Muscle layer of duodenum (tissue), 2 donors: ENCODE results near the gene PPP3R1.
A peak's percentile ranks its signal among the peaks of the same experiment; 100 is the strongest.

Experiments
- H3K27ac ChIP-seq: one replicate; pipeline ENCODE4 v1.7.0; 2013; ENCODE audit warnings: mild to moderate bottlenecking, low read length
- H3K27me3 ChIP-seq: one replicate; pipeline ENCODE4 v1.7.0; 2013; ENCODE audit warnings: low read depth, mild to moderate bottlenecking, control low read depth, low read length
- H3K36me3 ChIP-seq, 2 donors: one replicate each; pipeline ENCODE4 v1.7.0; 2013; ENCODE audit warnings: low read length in 2 of 2, control low read depth in 1 of 2, mild to moderate bottlenecking in 1 of 2; ENCODE audit not compliant: insufficient read depth in 2 of 2, control insufficient read depth in 1 of 2
- H3K4me1 ChIP-seq, 2 donors: one replicate each; pipeline ENCODE4 v1.7.0; 2013; ENCODE audit warnings: low read length in 2 of 2, mild to moderate bottlenecking in 2 of 2, control low read depth in 1 of 2, moderate library complexity in 1 of 2; ENCODE audit not compliant: insufficient read depth in 2 of 2, control insufficient read depth in 1 of 2
- H3K4me3 ChIP-seq, 2 donors: one replicate each; pipeline ENCODE4 v1.7.0; 2013; ENCODE audit warnings: low read length in 2 of 2, low read depth in 1 of 2, mild to moderate bottlenecking in 1 of 2
- H3K9me3 ChIP-seq, 2 donors: one replicate each; pipeline ENCODE4 v1.7.0; 2013; ENCODE audit warnings: low read length in 2 of 2, control low read depth in 1 of 2, mild to moderate bottlenecking in 1 of 2; ENCODE audit not compliant: control insufficient read depth in 1 of 2
- donor health status: healthy.

Gene PPP3R1

GRCh38 chr2:68253219-68254068, 1.1 kb upstream of the PPP3R1 start:
- Histone ChIP-seq H3K27ac (peak overlapping the region; percentile 98), H3K36me3 (peaks cover 0 to 9% of the 10 kb centered on the region in 2 donors), H3K27me3 (no peaks in the 10 kb centered on the region), H3K9me3 (no peaks in the 10 kb centered on the region), H3K4me3 (peak overlapping the region; percentile 91 to 94), H3K4me1 (peaks cover 17 to 18% of the 10 kb centered on the region in 2 donors)

- H3K4me1 ChIP-seq, result peaks cover 24 to 34% of the 10 kb centered on the region in 2 donors
Observed at GRCh38 chr2:68251855-68252399, 405 bp downstream of the PPP3R1 start.

GRCh38 chr2:68251187-68251854, 1.0 kb downstream of the PPP3R1 start:
- Histone ChIP-seq H3K36me3 (peaks cover 0 to 9% of the 10 kb centered on the region in 2 donors), H3K27ac (peak overlapping the region; percentile 97), H3K27me3 (no peaks in the 10 kb centered on the region), H3K4me1 (peaks cover 24 to 40% of the 10 kb centered on the region in 2 donors), H3K9me3 (no peaks in the 10 kb centered on the region), H3K4me3 (peak overlapping the region; percentile 91 to 95)

More at GRCh38 chr2:68251855-68252399, 405 bp downstream of the PPP3R1 start:
- H3K4me3 ChIP-seq, result peak overlapping the region; percentile 91 to 95
- H3K27me3 ChIP-seq, result no peaks in the 10 kb centered on the region
- H3K9me3 ChIP-seq, result no peaks in the 10 kb centered on the region
- peak overlapping the region; percentile 97 for H3K27ac ChIP-seq
- peaks cover 0 to 9% of the 10 kb centered on the region in 2 donors for H3K36me3 ChIP-seq

- H3K4me3 ChIP-seq, result peak overlapping the region; percentile 91 to 95
- peak overlapping the region; percentile 97 for H3K27ac ChIP-seq
- H3K36me3 ChIP-seq, result peaks cover 0 to 9% of the 10 kb centered on the region in 2 donors
- no peaks in the 10 kb centered on the region for H3K27me3 ChIP-seq
- no peaks in the 10 kb centered on the region for H3K9me3 ChIP-seq
- peaks cover 24 to 46% of the 10 kb centered on the region in 2 donors for H3K4me1 ChIP-seq
Observed at GRCh38 chr2:68250652-68251186, 1.6 kb downstream of the PPP3R1 start.

DNA sequence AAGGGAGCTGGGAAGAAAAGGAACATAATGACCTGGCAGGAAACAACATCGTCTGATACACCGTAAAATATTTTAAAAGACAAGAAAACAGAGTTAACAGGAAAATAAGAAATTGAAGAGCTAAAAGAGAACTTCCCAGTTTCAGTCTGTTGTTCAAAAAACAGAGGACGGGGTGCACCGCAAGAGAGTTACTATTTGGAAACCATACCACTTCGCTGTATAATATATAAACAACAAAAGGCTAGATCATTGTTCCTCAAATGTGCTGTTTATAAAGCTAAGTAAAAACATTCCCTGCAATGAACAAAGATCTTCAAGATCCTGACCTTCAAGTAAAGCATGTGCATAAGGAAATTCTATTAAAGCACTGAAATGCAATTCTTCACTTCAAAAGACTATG, 2.1 kb downstream of the PPP3R1 start:
- H3K4me1 ChIP-seq, result peaks cover 24 to 48% of the 10 kb centered on the region in 2 donors
- no peaks in the 10 kb centered on the region for H3K9me3 ChIP-seq
- H3K27me3 ChIP-seq, result no peaks in the 10 kb centered on the region
- peak overlapping the region; percentile 91 to 95 for H3K4me3 ChIP-seq
- peak overlapping the region; percentile 97 for H3K27ac ChIP-seq
- peaks cover 0 to 9% of the 10 kb centered on the region in 2 donors for H3K36me3 ChIP-seq

DNA sequence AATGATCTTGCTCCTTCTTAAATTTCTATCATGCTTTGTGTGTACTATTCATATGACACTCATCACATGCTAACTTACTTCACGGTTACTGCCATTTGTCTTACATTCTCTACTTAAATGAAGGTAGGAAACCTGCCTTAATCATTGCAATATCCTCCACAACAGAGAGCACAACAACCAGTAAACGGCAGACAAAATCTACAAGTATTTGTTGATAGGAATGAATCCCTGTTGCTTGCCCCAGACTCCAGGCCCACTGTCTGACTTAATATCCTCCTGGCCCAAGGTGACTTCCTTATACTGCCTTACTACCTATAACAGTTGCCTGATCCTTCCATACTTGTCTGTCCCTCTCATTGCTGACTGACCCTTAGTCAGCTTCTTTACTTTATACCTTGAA, 3.5 kb downstream of the PPP3R1 start:
- Histone ChIP-seq H3K9me3 (no peaks in the 10 kb centered on the region), H3K4me1 (peaks cover 20 to 54% of the 10 kb centered on the region in 2 donors), H3K36me3 (peaks cover 0 to 9% of the 10 kb centered on the region in 2 donors), H3K4me3 (peak overlapping the region in 1 of 2 donors; percentile 17), H3K27me3 (no peaks in the 10 kb centered on the region), H3K27ac (no peak overlapping the region)

DNA sequence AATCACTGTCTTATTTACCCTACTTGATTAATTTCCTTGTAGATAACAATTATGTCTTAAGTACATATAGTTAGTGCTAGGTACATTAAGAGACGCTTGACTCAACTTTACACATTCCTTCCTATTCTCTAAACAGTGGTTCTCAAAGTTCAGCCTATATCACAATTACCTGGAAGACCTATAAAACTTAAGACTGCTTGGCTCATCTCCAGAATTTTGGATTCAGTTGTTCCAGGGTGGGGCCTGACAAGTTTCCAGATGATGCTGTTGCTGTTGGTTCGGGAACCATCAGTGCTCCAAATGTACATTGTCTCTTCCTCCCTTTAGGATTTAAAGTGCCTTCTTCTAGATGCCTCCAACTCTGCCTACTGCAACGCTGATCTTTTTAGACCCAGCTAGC, 4.0 kb downstream of the PPP3R1 start:
- Histone ChIP-seq H3K9me3 (no peaks in the 10 kb centered on the region), H3K36me3 (peaks cover 0 to 7% of the 10 kb centered on the region in 2 donors), H3K27ac (peak overlapping the region; percentile 13), H3K4me3 (peak overlapping the region in 1 of 2 donors; percentile 17), H3K4me1 (peaks cover 20 to 54% of the 10 kb centered on the region in 2 donors), H3K27me3 (no peaks in the 10 kb centered on the region)

DNA sequence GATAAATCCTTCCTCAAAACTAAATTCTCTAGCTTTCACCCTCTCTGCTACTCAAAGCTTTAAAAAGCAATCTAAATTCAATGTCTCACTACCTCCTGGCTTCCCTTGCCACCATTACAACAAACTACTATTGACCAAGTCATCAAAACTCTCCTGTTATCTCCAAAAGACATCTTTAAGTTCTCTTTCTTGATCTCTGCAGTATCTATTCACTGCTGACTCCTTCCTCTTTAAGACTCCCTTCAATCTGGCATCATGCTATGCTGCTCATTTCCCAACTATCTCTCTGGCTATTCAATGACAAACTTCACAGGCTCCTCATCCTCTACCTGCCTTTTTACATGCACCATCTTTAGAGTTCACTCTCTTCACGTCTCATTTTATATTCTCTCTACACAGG, 5.9 kb downstream of the PPP3R1 start:
- Histone ChIP-seq H3K4me1 (peaks cover 20 to 67% of the 10 kb centered on the region in 2 donors), H3K27me3 (no peaks in the 10 kb centered on the region), H3K9me3 (no peaks in the 10 kb centered on the region), H3K27ac (no peak overlapping the region), H3K36me3 (no peaks in the 10 kb centered on the region), H3K4me3 (no peak overlapping the region)

GRCh38 chr2:68245672-68246071, 6.7 kb downstream of the PPP3R1 start:
- no peaks in the 10 kb centered on the region for H3K36me3 ChIP-seq
- peaks cover 20 to 72% of the 10 kb centered on the region in 2 donors for H3K4me1 ChIP-seq
- H3K4me3 ChIP-seq, result no peak overlapping the region
- no peaks in the 10 kb centered on the region for H3K9me3 ChIP-seq
- no peak overlapping the region for H3K27ac ChIP-seq
- H3K27me3 ChIP-seq, result no peaks in the 10 kb centered on the region

DNA sequence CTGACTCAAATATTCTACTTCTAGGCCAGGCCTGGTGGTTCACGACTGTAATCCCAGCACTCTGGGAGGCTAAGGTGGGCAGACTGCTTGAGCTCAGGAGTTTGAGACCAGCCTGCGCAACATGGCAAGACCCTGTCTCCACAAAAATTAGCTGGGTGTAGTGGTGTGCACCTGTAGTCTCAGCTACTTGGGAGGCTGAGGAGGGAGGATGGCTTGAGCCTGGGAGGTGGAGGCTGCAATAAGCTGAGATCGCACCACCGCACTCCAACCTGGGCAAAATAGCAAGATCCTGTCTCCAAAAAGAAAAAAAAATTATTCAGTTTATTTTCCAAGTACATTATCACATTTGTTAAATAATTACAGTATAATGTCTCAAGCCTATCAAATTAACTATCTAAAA, 7.3 kb downstream of the PPP3R1 start:
- peaks cover 20 to 75% of the 10 kb centered on the region in 2 donors for H3K4me1 ChIP-seq
- no peaks in the 10 kb centered on the region for H3K9me3 ChIP-seq
- no peaks in the 10 kb centered on the region for H3K27me3 ChIP-seq
- H3K36me3 ChIP-seq, result no peaks in the 10 kb centered on the region
- H3K27ac ChIP-seq, result no peak overlapping the region
- H3K4me3 ChIP-seq, result no peak overlapping the region

DNA sequence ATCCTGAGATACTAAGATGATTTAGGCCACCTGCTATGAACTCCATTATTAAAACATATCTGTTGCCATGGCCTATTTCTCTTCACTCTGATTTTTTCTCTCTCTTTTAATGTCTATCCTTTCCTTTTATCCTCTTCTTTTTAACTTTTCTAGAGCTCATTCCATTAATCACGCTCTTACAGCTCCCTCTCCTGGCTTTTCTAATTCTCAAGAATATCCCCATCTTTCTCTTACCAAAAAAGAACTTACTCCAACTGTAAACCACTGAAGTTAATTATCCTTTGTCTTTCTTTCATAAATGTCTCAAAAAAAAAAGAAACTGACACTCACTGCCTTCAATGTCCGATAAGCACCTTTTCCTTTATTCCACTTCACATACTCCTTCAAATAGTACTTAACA, 7.9 kb downstream of the PPP3R1 start:
- no peaks in the 10 kb centered on the region for H3K27me3 ChIP-seq
- H3K4me3 ChIP-seq, result no peak overlapping the region
- H3K4me1 ChIP-seq, result peaks cover 15 to 75% of the 10 kb centered on the region in 2 donors
- H3K9me3 ChIP-seq, result no peaks in the 10 kb centered on the region
- H3K27ac ChIP-seq, result no peak overlapping the region
- H3K36me3 ChIP-seq, result no peaks in the 10 kb centered on the region
